ENCODE measurements around the gene NPY4R2.
"Not testable (repeated sequence)": the region's sequence is repeated elsewhere in the genome, so short reads cannot be mapped to it uniquely, and the experiment has no call there.

The NPY4R2 gene

GRCh38 chr10:47918475-47918874, at the start of gene NPY4R2:
Gene NPY4R2, plus strand, starts transcription at chr10:47918662. Its CDS starts 3,326 bp downstream, at chr10:47921988.
- H3K27ac ChIP-seq; H3K27me3 ChIP-seq; H3K4me3 ChIP-seq; H4K20me1 ChIP-seq; H3K4me2 ChIP-seq; H3K9ac ChIP-seq; H3K4me1 ChIP-seq; H3K9me3 ChIP-seq (replicated peaks in 1 of 11); H3K36me3 ChIP-seq: not testable (repeated sequence)

- H3K9me3 ChIP-seq (replicated peaks in 1 of 11); H4K20me1 ChIP-seq; H3K9ac ChIP-seq; H3K27ac ChIP-seq; H3K27me3 ChIP-seq; H3K4me2 ChIP-seq; H3K36me3 ChIP-seq; H3K4me1 ChIP-seq; H3K4me3 ChIP-seq: not testable (repeated sequence)
Observed at GRCh38 chr10:47870887-47871286, 47.6 kb upstream of the NPY4R2 start.

- H3K4me1 ChIP-seq; H4K20me1 ChIP-seq; H3K9ac ChIP-seq; H3K4me3 ChIP-seq; H3K27me3 ChIP-seq; H3K9me3 ChIP-seq (replicated peaks in 1 of 11); H3K36me3 ChIP-seq; H3K4me2 ChIP-seq; H3K27ac ChIP-seq: not testable (repeated sequence)
Observed at GRCh38 chr10:47871485-47872180, 46.8 kb upstream of the NPY4R2 start.

- H3K27me3 ChIP-seq, H3K27ac ChIP-seq: not testable (repeated sequence)
Observed at GRCh38 chr10:47872236-47872635, 46.2 kb upstream of the NPY4R2 start.

GRCh38 chr10:47884239-47884638, 34.2 kb upstream of the NPY4R2 start:
- H3K27me3 ChIP-seq; H3K4me1 ChIP-seq; H3K9me3 ChIP-seq (replicated peaks in 1 of 11); H3K4me3 ChIP-seq; H3K9ac ChIP-seq; H3K27ac ChIP-seq; H3K36me3 ChIP-seq; H3K4me2 ChIP-seq; H4K20me1 ChIP-seq: not testable (repeated sequence)

More at GRCh38 chr10:47872236-47872635, 46.2 kb upstream of the NPY4R2 start:
- H3K9me3 ChIP-seq (replicated peaks in 1 of 11); H3K4me2 ChIP-seq; H3K36me3 ChIP-seq; H3K4me1 ChIP-seq; H4K20me1 ChIP-seq; H3K9ac ChIP-seq; H3K4me3 ChIP-seq: not testable (repeated sequence)

GRCh38 chr10:47884934-47885333, 33.5 kb upstream of the NPY4R2 start:
- H3K27ac ChIP-seq; H3K36me3 ChIP-seq; H3K9ac ChIP-seq; H3K4me1 ChIP-seq; H3K4me2 ChIP-seq; H4K20me1 ChIP-seq; H3K27me3 ChIP-seq; H3K4me3 ChIP-seq; H3K9me3 ChIP-seq (replicated peaks in 1 of 11): not testable (repeated sequence)

GRCh38 chr10:47886356-47886755, 32.1 kb upstream of the NPY4R2 start:
- not testable (repeated sequence) for H3K27me3 ChIP-seq; H4K20me1 ChIP-seq; H3K9me3 ChIP-seq (replicated peaks in 1 of 11); H3K4me2 ChIP-seq; H3K4me1 ChIP-seq; H3K36me3 ChIP-seq; H3K27ac ChIP-seq; H3K4me3 ChIP-seq; H3K9ac ChIP-seq

GRCh38 chr10:47886827-47887226, 31.6 kb upstream of the NPY4R2 start:
- not testable (repeated sequence) for H4K20me1 ChIP-seq; H3K27me3 ChIP-seq; H3K4me3 ChIP-seq; H3K9ac ChIP-seq; H3K27ac ChIP-seq; H3K36me3 ChIP-seq; H3K4me1 ChIP-seq; H3K9me3 ChIP-seq (replicated peaks in 1 of 11); H3K4me2 ChIP-seq

GRCh38 chr10:47890737-47891136, 27.7 kb upstream of the NPY4R2 start:
- not testable (repeated sequence) for H4K20me1 ChIP-seq, H3K36me3 ChIP-seq

GRCh38 chr10:47892494-47893261, 25.8 kb upstream of the NPY4R2 start:
- not testable (repeated sequence) for H3K9ac ChIP-seq; H3K4me1 ChIP-seq; H3K36me3 ChIP-seq; H3K27ac ChIP-seq; H3K9me3 ChIP-seq (replicated peaks in 1 of 11); H4K20me1 ChIP-seq; H3K4me3 ChIP-seq; H3K4me2 ChIP-seq; H3K27me3 ChIP-seq

More at GRCh38 chr10:47890737-47891136, 27.7 kb upstream of the NPY4R2 start:
- H3K4me1 ChIP-seq; H3K4me3 ChIP-seq; H3K27me3 ChIP-seq; H3K9ac ChIP-seq; H3K9me3 ChIP-seq (replicated peaks in 1 of 11); H3K27ac ChIP-seq; H3K4me2 ChIP-seq: not testable (repeated sequence)

GRCh38 chr10:47894571-47894970, 23.9 kb upstream of the NPY4R2 start:
- not testable (repeated sequence) for H3K27ac ChIP-seq; H3K4me2 ChIP-seq; H4K20me1 ChIP-seq; H3K27me3 ChIP-seq; H3K4me3 ChIP-seq; H3K9ac ChIP-seq; H3K36me3 ChIP-seq; H3K9me3 ChIP-seq (replicated peaks in 1 of 11); H3K4me1 ChIP-seq

GRCh38 chr10:47897813-47898212, 20.6 kb upstream of the NPY4R2 start:
- not testable (repeated sequence) for H3K4me1 ChIP-seq; H3K9me3 ChIP-seq (replicated peaks in 1 of 11); H3K4me2 ChIP-seq; H3K27ac ChIP-seq; H3K36me3 ChIP-seq; H3K9ac ChIP-seq; H4K20me1 ChIP-seq; H3K4me3 ChIP-seq; H3K27me3 ChIP-seq

GRCh38 chr10:47909333-47909732, 9.1 kb upstream of the NPY4R2 start:
- not testable (repeated sequence) for H4K20me1 ChIP-seq; H3K36me3 ChIP-seq; H3K4me3 ChIP-seq; H3K9ac ChIP-seq; H3K27ac ChIP-seq; H3K27me3 ChIP-seq; H3K4me2 ChIP-seq; H3K9me3 ChIP-seq (replicated peaks in 1 of 11); H3K4me1 ChIP-seq

GRCh38 chr10:47910486-47910885, 8.0 kb upstream of the NPY4R2 start:
- not testable (repeated sequence) for H3K4me3 ChIP-seq; H3K9ac ChIP-seq; H3K27me3 ChIP-seq; H3K36me3 ChIP-seq; H3K4me2 ChIP-seq; H3K9me3 ChIP-seq (replicated peaks in 1 of 11); H4K20me1 ChIP-seq; H3K27ac ChIP-seq; H3K4me1 ChIP-seq
